Liver (tissue), 9 donors: ENCODE results near the gene OR9G1. TPM values are rescaled to one million over a fixed set of nuclear protein-coding genes. Genes with fewer than 3 reads are reported as not detected.

Source experiments
- DNase-seq: peaks from one replicate; pipeline ENCODE4 v3.0.0-alpha.2; 2017; ENCODE audit warnings: low spot score
- H3K27ac ChIP-seq, 2 donors: one replicate each; pipeline ENCODE4 v1.7.0; 2013; ENCODE audit warnings: inconsistent platforms in 2 of 2, low read length in 2 of 2, control low read depth in 1 of 2, low read depth in 1 of 2, mild to moderate bottlenecking in 1 of 2
- H3K27me3 ChIP-seq, 4 donors: one replicate each; pipeline versions ENCODE4 v1.6.1 to v1.7.0; 2013; ENCODE audit warnings: low read length in 3 of 4, inconsistent platforms in 1 of 4, mild to moderate bottlenecking in 1 of 4, moderate library complexity in 1 of 4; ENCODE audit not compliant: control insufficient read depth in 4 of 4, insufficient read depth in 4 of 4
- H3K36me3 ChIP-seq, 4 donors: one replicate each; pipeline versions ENCODE4 v1.6.1 to v1.7.0; 2013; ENCODE audit warnings: low read length in 3 of 4, mild to moderate bottlenecking in 3 of 4, low read depth in 1 of 4, moderate library complexity in 1 of 4; ENCODE audit not compliant: control insufficient read depth in 4 of 4, insufficient read depth in 3 of 4
- H3K4me1 ChIP-seq, 4 donors: one replicate each; pipeline versions ENCODE4 v1.6.1 to v1.7.0; 2013; ENCODE audit warnings: low read length in 3 of 4, mild to moderate bottlenecking in 3 of 4, moderate library complexity in 1 of 4; ENCODE audit not compliant: control insufficient read depth in 4 of 4, insufficient read depth in 4 of 4
- H3K4me3 ChIP-seq, 3 donors: one replicate each; pipeline versions ENCODE4 v1.6.1 to v1.7.0; 2013; ENCODE audit warnings: low read length in 3 of 3, control low read depth in 1 of 3, low read depth in 1 of 3, mild to moderate bottlenecking in 1 of 3
- H3K9ac ChIP-seq, 2 donors: one replicate each; pipeline ENCODE4 v1.7.0; 2013; ENCODE audit warnings: low read length in 2 of 2, mild to moderate bottlenecking in 2 of 2, moderate library complexity in 2 of 2, control low read depth in 1 of 2, low read depth in 1 of 2
- H3K9me3 ChIP-seq, 4 donors: one replicate each; pipeline versions ENCODE4 v1.6.1 to v1.7.0; 2013; ENCODE audit warnings: low read length in 3 of 4; ENCODE audit not compliant: control insufficient read depth in 4 of 4
- ATF3 ChIP-seq: IDR thresholded peaks from 2 replicates; pipeline ENCODE4 v1.6.1; 2016; ENCODE audit warnings: antibody characterized with exemption
- CTCF ChIP-seq: fragments of 150-350 bp; IDR thresholded peaks from 2 replicates; pipeline ENCODE4 v1.5.1; 2017; ENCODE audit warnings: improper control_type of control experiment, low read depth, low read length; ENCODE audit not compliant: missing input control
- EGR1 ChIP-seq, 2 donors: IDR thresholded peaks; 2 replicates each; pipeline ENCODE4 v1.6.1; 2016 to 2018; ENCODE audit warnings: antibody characterized with exemption in 2 of 2, low read depth in 2 of 2
- FOXA1 ChIP-seq: IDR thresholded peaks from 2 replicates; pipeline ENCODE4 v1.6.1; 2016; ENCODE audit warnings: antibody characterized with exemption
- FOXA2 ChIP-seq: IDR thresholded peaks from 2 replicates; pipeline ENCODE4 v1.6.1; 2016; ENCODE audit warnings: antibody characterized with exemption
- GABPA ChIP-seq, 2 donors: IDR thresholded peaks in 1 of 2; conservative IDR thresholded peaks in 1 of 2; 2 replicates each; pipeline ENCODE4 v1.6.1; 2016; ENCODE audit warnings: antibody characterized with exemption in 2 of 2, mild to moderate bottlenecking in 1 of 2, moderate library complexity in 1 of 2
- HNF4A ChIP-seq, 2 donors: conservative IDR thresholded peaks; 2 replicates each; pipeline ENCODE4 v1.6.1; 2016; ENCODE audit warnings: antibody characterized with exemption in 2 of 2, mild to moderate bottlenecking in 2 of 2
- HNF4G ChIP-seq: IDR thresholded peaks from 2 replicates; pipeline ENCODE4 v1.6.1; 2016; ENCODE audit warnings: antibody characterized with exemption
- JUND ChIP-seq, 2 donors: IDR thresholded peaks; 2 replicates each; pipeline ENCODE4 v1.6.1; 2016; ENCODE audit warnings: antibody characterized with exemption in 2 of 2
- MAX ChIP-seq: IDR thresholded peaks from 2 replicates; pipeline ENCODE4 v1.6.1; 2016; ENCODE audit warnings: antibody characterized with exemption
- NR2F2 ChIP-seq: IDR thresholded peaks from 2 replicates; pipeline ENCODE4 v1.6.1; 2016; ENCODE audit warnings: antibody characterized with exemption
- RAD21 ChIP-seq, 2 donors: IDR thresholded peaks; 2 replicates each; pipeline ENCODE4 v1.6.1; 2016; ENCODE audit warnings: antibody characterized with exemption in 2 of 2, mild to moderate bottlenecking in 2 of 2
- REST ChIP-seq: IDR thresholded peaks from 2 replicates; pipeline ENCODE4 v1.6.1; 2016; ENCODE audit warnings: antibody characterized with exemption, mild to moderate bottlenecking
- RXRA ChIP-seq, 2 donors: IDR thresholded peaks; 2 replicates each; pipeline ENCODE4 v1.6.1; 2017 to 2018; ENCODE audit warnings: antibody characterized with exemption in 2 of 2, mild to moderate bottlenecking in 1 of 2
- SP1 ChIP-seq: IDR thresholded peaks from 2 replicates; pipeline ENCODE4 v1.6.1; 2018; ENCODE audit warnings: antibody characterized with exemption, mild to moderate bottlenecking
- TAF1 ChIP-seq: conservative IDR thresholded peaks from 2 replicates; pipeline ENCODE4 v1.6.1; 2016; ENCODE audit warnings: antibody characterized with exemption, mild to moderate bottlenecking
- YY1 ChIP-seq: IDR thresholded peaks from 2 replicates; pipeline ENCODE4 v1.6.1; 2016; ENCODE audit warnings: antibody characterized with exemption, mild to moderate bottlenecking
- ZBTB33 ChIP-seq: IDR thresholded peaks from 2 replicates; pipeline ENCODE4 v1.6.1; 2016; ENCODE audit warnings: antibody characterized with exemption
- WGBS: extraction: QIAGEN DNeasy Blood & Tissue Kit; methylation state at CpG from one replicate; pipeline ENCODE4 v1.1.7; 2013; 5-methylcytosine and 5-hydroxymethylcytosine counted together
- polyA plus RNA-seq, 2 donors: library from polyadenylated mRNA; stranded (reverse) in 1 of 2; unstranded in 1 of 2; fragments of 200-250 nt in 1 of 2; fragments of >200 nt in 1 of 2; fragmentation: Nextera tagmentation in 1 of 2; extraction: Ambion mirVana in 1 of 2; gene quantifications; one replicate each; pipeline versions ENCODE4 v1.2.1 to v1.2.3, GENCODE V29; 2013 to 2015
- total RNA-seq, 2 donors: library from RNA; depleted of rRNA; stranded (reverse); fragments of >200 nt; gene quantifications; one replicate each; pipeline ENCODE4 v1.2.3, GENCODE V29; 2014
- donor health status: healthy.
- donor health status: healthy.
- donor health status: healthy.
- donor health status: healthy.
- donor health status: healthy.

Gene OR9G1
- total and polyA plus RNA-seq, 4 donors: not detected

- DNase-seq: no peak
- WGBS: 43% methylated on average over 1 of the region's 1 CpG
- Histone ChIP-seq H3K27me3 (no peaks in the 10 kb centered on the region), H3K9ac (no peak overlapping the region), H3K9me3 (no peaks in the 10 kb centered on the region), H3K36me3 (no peaks in the 10 kb centered on the region), H3K27ac (no peak overlapping the region), H3K4me3 (no peak overlapping the region), H3K4me1 (no peaks in the 10 kb centered on the region)
- TF ChIP-seq SP1 (no peak), FOXA1 (no peak), YY1 (no peak), JUND (IDR thresholded peaks at IDR 0.05) (no peak), EGR1 (IDR thresholded peaks at IDR 0.05; ENCODE audit: low read depth in 2 of 2) (no peak), CTCF (no peak), REST (no peak), ZBTB33 (no peak), TAF1 (no peak), RXRA (IDR thresholded peaks at IDR 0.05) (no peak), HNF4A (conservative IDR thresholded peaks at IDR 0.05) (no peak), ATF3 (no peak), FOXA2 (no peak), MAX (no peak), RAD21 (IDR thresholded peaks at IDR 0.05) (no peak), NR2F2 (no peak), GABPA (IDR thresholded peaks at IDR 0.05 in 1 of 2, conservative IDR thresholded peaks at IDR 0.05 in 1 of 2) (no peak), HNF4G (no peak)
Measured at GRCh38 chr11:56705784-56706396, 7.0 kb downstream of the OR9G1 start.
